ENCODE data around the gene CORO2B.

- TF ChIP-seq CTCF (conservative IDR thresholded peaks at IDR 0.05) (no peak), EZH2 (IDR thresholded peaks at IDR 0.05; ENCODE audit: low read depth) (no peak)
These were observed at the start of gene CORO2B for GRCh38 chr15:68578980-68579935.

Measured in PC-9 (cell line).